Activated T-helper 17 cell treated with anti-CD3 and anti-CD28 coated beads, Interleukin-2, amount 50 U/mL, for 72 hours (primary cell): ENCODE results near the gene SRSF4. TPM values are rescaled to one million over a fixed set of nuclear protein-coding genes. Genes with fewer than 3 reads are reported as not detected.
"Not testable (repeated sequence)": the region's sequence is repeated elsewhere in the genome, so short reads cannot be mapped to it uniquely, and the experiment has no call there.

Source experiments
- ATAC-seq: fragments of 150-1000 bp; cut with Tn5 transposase; replicated peaks from 2 replicates; pipeline ENCODE4 v1.10.0; 2021; ENCODE audit warnings: mild to moderate bottlenecking, moderate library complexity
- H3K27ac Mint-ChIP-seq: one replicate; pipeline ENCODE4 v1.8.0; 2022; ENCODE audit warnings: mixed read lengths
- H3K27me3 Mint-ChIP-seq: one replicate; pipeline ENCODE4 v1.8.0; 2022; ENCODE audit warnings: mixed read lengths
- H3K36me3 Mint-ChIP-seq: one replicate; pipeline ENCODE4 v1.8.0; 2022; ENCODE audit warnings: low read depth, mild to moderate bottlenecking, mixed read lengths
- H3K4me1 Mint-ChIP-seq: one replicate; pipeline ENCODE4 v1.8.0; 2022; ENCODE audit warnings: mixed read lengths
- H3K4me3 Mint-ChIP-seq: one replicate; pipeline ENCODE4 v1.8.0; 2022; ENCODE audit warnings: mild to moderate bottlenecking, mixed read lengths
- H3K9me3 Mint-ChIP-seq: one replicate; pipeline ENCODE4 v1.8.0; 2022; ENCODE audit warnings: mixed read lengths
- total RNA-seq, 2 donors: library from RNA; stranded (reverse); gene quantifications; one replicate each; pipeline ENCODE4 v1.2.3, GENCODE V29; 2022

The SRSF4 gene
- total RNA-seq, 2 donors from 2014 or later, result 118 to 125 TPM

DNA sequence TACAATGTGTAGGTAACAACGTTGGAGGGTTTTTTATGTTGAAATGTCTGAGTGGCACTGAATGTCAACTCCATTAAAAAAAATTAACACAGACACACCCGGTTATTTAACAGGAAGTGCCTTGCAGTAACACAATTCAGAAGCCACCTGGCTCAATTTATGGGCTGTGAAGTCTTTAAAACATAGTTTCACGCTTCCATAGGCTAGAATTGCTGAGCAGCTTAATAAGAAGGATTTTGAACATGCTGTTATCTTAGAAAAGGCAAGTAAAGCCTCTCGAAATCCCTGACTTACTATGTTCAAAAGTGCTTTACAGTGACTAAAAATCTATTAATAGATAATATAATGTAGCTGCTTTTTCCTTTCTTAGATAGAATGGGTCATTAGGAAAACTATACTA, 19.7 kb downstream of the SRSF4 start:
- H3K27ac Mint-ChIP-seq, result no peak overlapping the region
- no peaks in the 10 kb centered on the region for H3K27me3 Mint-ChIP-seq
- ATAC-seq, result no peak
- peaks cover 100% of the 10 kb centered on the region for H3K36me3 Mint-ChIP-seq
- no peak overlapping the region for H3K4me3 Mint-ChIP-seq
- no peaks in the 10 kb centered on the region for H3K9me3 Mint-ChIP-seq
- peaks cover 20% of the 10 kb centered on the region for H3K4me1 Mint-ChIP-seq

- H3K36me3 Mint-ChIP-seq, result peaks cover 100% of the 10 kb centered on the region
- no peak overlapping the region for H3K4me3 Mint-ChIP-seq
- H3K9me3 Mint-ChIP-seq, result no peaks in the 10 kb centered on the region
- H3K4me1 Mint-ChIP-seq, result peaks cover 8% of the 10 kb centered on the region
- ATAC-seq, result no peak
- H3K27me3 Mint-ChIP-seq, result no peaks in the 10 kb centered on the region
- no peak overlapping the region for H3K27ac Mint-ChIP-seq
Measured at GRCh38 chr1:29159773-29160172, 21.9 kb downstream of the SRSF4 start.

- no peaks in the 10 kb centered on the region for H3K27me3 Mint-ChIP-seq
- H3K9me3 Mint-ChIP-seq, result no peaks in the 10 kb centered on the region
- no peak overlapping the region for H3K27ac Mint-ChIP-seq
- H3K4me3 Mint-ChIP-seq, result no peak overlapping the region
- peaks cover 100% of the 10 kb centered on the region for H3K36me3 Mint-ChIP-seq
- no peaks in the 10 kb centered on the region for H3K4me1 Mint-ChIP-seq
- no peak for ATAC-seq
Measured at GRCh38 chr1:29157269-29157601, 24.5 kb downstream of the SRSF4 start.

- Mint-ChIP-seq H3K27me3 (no peaks in the 10 kb centered on the region), H3K4me1 (no peaks in the 10 kb centered on the region), H3K4me3 (no peak overlapping the region), H3K9me3 (no peaks in the 10 kb centered on the region), H3K36me3 (peaks cover 100% of the 10 kb centered on the region), H3K27ac (no peak overlapping the region)
- ATAC-seq, result no peak
Measured at GRCh38 chr1:29156543-29157268, 25.0 kb downstream of the SRSF4 start.

DNA sequence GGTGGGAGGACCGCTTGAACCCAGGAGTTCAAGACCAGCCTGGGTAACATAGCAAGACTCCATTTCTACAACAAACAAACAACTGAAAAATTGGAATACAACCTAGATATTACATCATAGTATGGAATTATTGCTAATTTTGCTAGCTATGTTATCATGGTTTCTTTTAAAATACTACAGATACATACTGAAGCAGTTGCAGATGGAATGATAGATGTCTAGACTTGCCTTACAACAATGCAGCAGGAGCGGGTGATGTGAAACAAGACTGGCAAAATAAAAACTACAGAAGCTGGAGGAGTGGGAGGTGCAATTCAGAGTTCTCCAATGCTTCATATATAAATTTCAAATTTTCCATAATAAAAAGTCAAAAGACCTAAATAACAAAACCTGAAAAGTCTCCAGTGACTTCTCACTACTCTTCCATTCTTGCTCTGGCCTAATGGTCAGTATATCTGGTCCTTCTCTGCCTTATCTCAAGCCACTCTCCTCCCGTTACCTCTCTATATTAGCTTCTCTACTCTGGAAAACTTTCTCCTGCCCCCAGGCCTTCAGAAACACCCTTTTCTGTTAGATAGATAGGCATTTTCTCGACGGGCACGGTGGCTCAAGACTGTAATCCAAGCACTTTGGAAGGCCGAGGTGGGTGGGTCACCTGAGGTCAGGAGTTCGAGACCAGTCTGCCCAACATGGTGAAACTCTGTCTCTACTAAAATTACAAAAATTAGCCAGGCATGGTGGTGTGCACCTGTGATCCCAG, 29.5 kb downstream of the SRSF4 start:
- H3K9me3 Mint-ChIP-seq, result no peaks in the 10 kb centered on the region
- H3K27ac Mint-ChIP-seq, result no peak overlapping the region
- H3K27me3 Mint-ChIP-seq, result no peaks in the 10 kb centered on the region
- ATAC-seq, result no peak
- H3K4me3 Mint-ChIP-seq, result no peak overlapping the region
- H3K36me3 Mint-ChIP-seq, result peaks cover 100% of the 10 kb centered on the region
- H3K4me1 Mint-ChIP-seq, result peaks cover 7% of the 10 kb centered on the region

DNA sequence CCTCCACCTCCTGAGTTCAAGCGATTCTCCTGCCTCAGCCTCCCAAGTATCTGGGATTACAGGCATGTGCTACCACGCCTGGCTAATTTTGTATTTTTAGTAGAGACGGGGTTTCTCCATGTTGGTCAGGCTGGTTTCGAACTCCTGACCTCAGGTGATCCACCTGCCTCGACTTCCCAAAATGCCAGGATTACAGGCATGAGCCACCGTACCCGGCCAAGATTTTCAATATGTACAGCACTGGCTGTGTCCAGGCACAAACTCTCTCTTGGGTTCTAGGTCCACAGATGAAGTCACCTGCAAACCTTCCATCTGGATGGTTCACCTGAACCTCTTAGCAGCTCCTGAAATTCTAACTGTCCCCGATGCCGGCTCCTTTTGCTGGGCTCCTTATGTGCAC, 31.4 kb downstream of the SRSF4 start:
- H3K4me3 Mint-ChIP-seq, H3K27ac Mint-ChIP-seq, ATAC-seq, H3K9me3 Mint-ChIP-seq, H3K27me3 Mint-ChIP-seq: not testable (repeated sequence)
- H3K4me1 Mint-ChIP-seq, result peaks cover 12% of the 10 kb centered on the region
- H3K36me3 Mint-ChIP-seq, result peaks cover 100% of the 10 kb centered on the region

GRCh38 chr1:29148656-29149491, 32.8 kb downstream of the SRSF4 start:
- ATAC-seq, result no peak
- Mint-ChIP-seq H3K9me3 (no peaks in the 10 kb centered on the region), H3K36me3 (peaks cover 90% of the 10 kb centered on the region), H3K27ac (peak overlapping the region; percentile 37), H3K4me1 (peaks cover 12% of the 10 kb centered on the region), H3K4me3 (no peak overlapping the region), H3K27me3 (no peaks in the 10 kb centered on the region)

DNA sequence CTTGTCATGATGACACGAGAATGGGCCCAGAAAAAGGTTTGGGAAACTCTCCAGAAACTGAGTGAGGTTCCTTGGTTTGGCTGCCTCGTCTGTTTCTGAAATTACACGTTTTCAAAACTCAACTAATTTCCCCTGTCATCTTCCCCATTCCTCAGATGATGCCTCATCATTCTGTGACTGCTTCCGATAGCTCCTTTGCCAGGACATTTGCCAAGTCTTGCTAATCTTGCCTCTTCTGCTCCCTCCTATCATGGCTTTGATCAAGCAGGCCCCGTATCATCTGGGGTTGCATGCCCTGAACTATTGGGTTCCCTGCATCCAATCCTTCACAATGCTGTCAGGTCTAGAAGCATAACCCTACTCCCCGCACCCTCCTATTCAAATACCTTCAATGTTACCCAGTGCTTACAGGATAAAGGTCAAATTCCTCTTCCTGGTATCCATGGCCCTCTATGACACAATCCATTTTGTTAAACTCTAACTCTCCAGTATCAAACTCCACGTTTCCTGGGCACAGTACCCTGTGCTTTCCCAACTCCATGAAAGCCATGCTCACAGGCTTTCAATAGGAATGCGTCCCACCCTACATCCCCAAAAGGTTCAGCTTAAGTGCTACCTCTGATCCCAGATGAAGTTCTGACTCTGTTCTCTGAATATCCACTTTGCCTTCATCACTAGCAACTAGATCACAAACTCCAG, 35.8 kb downstream of the SRSF4 start:
- no peak for ATAC-seq
- Mint-ChIP-seq H3K9me3 (no peaks in the 10 kb centered on the region), H3K27ac (no peak overlapping the region), H3K4me1 (peaks cover 12% of the 10 kb centered on the region), H3K36me3 (peaks cover 64% of the 10 kb centered on the region), H3K4me3 (no peak overlapping the region), H3K27me3 (no peaks in the 10 kb centered on the region)

DNA sequence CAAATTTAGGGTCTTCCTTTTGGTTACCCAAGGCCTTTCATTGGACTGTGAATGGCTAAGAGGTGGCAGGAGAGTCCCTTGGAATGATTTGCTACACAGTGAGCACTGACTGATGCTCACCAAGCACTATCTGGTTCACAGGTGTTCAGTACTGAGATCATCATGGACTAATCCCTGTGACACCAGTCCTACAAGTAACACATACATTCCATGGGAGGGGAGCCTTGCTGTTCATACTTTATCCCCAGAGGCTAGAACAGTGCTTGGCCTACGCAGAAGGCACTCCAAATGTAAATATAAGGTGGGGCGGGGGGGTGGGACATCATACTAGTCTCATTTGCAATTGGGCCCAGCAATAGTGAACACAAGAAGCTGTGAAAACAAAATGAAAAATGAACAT, 37.5 kb downstream of the SRSF4 start:
- H3K36me3 Mint-ChIP-seq, result peaks cover 47% of the 10 kb centered on the region
- peak; percentile 26 for ATAC-seq
- no peak overlapping the region for H3K27ac Mint-ChIP-seq
- H3K4me3 Mint-ChIP-seq, result no peak overlapping the region
- H3K9me3 Mint-ChIP-seq, result no peaks in the 10 kb centered on the region
- H3K27me3 Mint-ChIP-seq, result no peaks in the 10 kb centered on the region
- H3K4me1 Mint-ChIP-seq, result peaks cover 12% of the 10 kb centered on the region

DNA sequence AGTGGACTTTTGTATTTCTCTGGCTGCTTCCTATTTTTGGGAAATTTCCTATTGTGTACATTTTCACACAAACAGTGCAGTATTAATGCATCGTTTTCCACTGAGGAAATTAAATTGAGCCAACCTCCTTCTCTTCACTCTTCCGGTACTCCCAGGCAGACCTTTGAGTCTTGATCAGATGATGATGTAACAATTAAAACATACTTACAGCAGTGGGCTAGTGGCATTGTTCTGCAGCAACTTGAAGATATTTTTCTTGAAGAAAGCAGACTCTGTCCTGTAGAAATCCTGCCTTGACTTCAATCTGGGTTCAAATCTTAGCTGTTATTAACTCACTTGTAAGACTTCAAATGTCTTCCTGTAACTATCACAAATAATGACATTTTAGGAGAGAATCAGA, 39.0 kb downstream of the SRSF4 start:
- no peaks in the 10 kb centered on the region for H3K9me3 Mint-ChIP-seq
- no peak for ATAC-seq
- peaks cover 32% of the 10 kb centered on the region for H3K36me3 Mint-ChIP-seq
- H3K4me1 Mint-ChIP-seq, result peaks cover 5% of the 10 kb centered on the region
- H3K27ac Mint-ChIP-seq, result no peak overlapping the region
- no peaks in the 10 kb centered on the region for H3K27me3 Mint-ChIP-seq
- H3K4me3 Mint-ChIP-seq, result no peak overlapping the region

- no peaks in the 10 kb centered on the region for H3K36me3 Mint-ChIP-seq
- no peaks in the 10 kb centered on the region for H3K27me3 Mint-ChIP-seq
- H3K4me1 Mint-ChIP-seq, result no peaks in the 10 kb centered on the region
- no peak for ATAC-seq
- no peaks in the 10 kb centered on the region for H3K9me3 Mint-ChIP-seq
- H3K4me3 Mint-ChIP-seq, result no peak overlapping the region
- H3K27ac Mint-ChIP-seq, result no peak overlapping the region
Measured at GRCh38 chr1:29136391-29136915, 45.2 kb downstream of the SRSF4 start.

GRCh38 chr1:29134695-29135028, 47.0 kb downstream of the SRSF4 start:
- no peaks in the 10 kb centered on the region for H3K36me3 Mint-ChIP-seq
- no peaks in the 10 kb centered on the region for H3K9me3 Mint-ChIP-seq
- H3K27ac Mint-ChIP-seq, result no peak overlapping the region
- no peaks in the 10 kb centered on the region for H3K4me1 Mint-ChIP-seq
- no peak for ATAC-seq
- H3K4me3 Mint-ChIP-seq, result no peak overlapping the region
- no peaks in the 10 kb centered on the region for H3K27me3 Mint-ChIP-seq

GRCh38 chr1:29133861-29134694, 47.6 kb downstream of the SRSF4 start:
- H3K4me1 Mint-ChIP-seq, result no peaks in the 10 kb centered on the region
- H3K9me3 Mint-ChIP-seq, result no peaks in the 10 kb centered on the region
- H3K36me3 Mint-ChIP-seq, result no peaks in the 10 kb centered on the region
- ATAC-seq, result no peak
- H3K27ac Mint-ChIP-seq, result no peak overlapping the region
- no peak overlapping the region for H3K4me3 Mint-ChIP-seq
- H3K27me3 Mint-ChIP-seq, result no peaks in the 10 kb centered on the region
